LNCAP (cell line): Measurements from ENCODE around the gene RHBDF2.

Experiments
- TF ChIP-seq, protein P1 (sequence below): fragments of 450-650 bp; IDR thresholded peaks from 2 replicates; pipeline ENCODE4 v1.5.1; 2017; ENCODE audit warnings: mild to moderate bottlenecking

Gene RHBDF2

DNA sequence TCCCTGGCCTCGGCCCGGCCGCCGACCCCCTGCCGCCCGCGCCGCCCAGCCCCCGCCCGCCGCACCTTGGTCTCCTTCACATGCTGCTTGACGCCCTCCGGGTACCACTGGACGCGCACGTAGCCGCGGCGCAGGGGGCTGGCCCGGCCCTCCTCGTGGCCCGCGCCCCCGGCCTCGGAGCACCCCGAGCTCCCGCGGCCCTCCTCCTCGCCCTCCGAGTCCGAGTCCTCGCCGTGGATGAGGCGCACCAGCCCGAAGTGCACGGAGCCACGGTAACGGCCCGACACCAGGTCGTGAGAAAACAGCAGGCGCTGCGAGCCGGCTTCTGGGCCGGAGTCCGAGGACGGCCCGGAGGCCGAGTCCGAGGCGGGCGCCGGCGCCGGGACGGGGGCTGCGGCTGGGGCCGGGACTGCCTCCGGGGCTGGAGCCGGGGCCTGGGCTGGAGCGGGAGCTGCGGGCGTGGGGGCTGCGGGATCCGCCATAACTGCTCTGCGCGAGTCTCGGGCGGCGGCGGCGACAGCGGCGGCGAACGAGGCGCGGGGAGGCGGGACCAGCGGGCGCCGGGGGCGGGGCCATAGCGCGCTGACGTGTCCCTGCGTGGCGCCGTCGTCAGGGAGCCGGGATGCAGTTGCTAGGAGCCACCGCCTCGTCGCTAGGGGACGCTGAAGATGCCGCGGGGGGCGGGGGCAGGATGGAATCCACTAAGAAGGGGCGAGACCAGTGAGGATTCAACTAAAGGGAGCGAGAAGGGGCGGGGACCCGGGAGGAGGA lies 48.4 kb downstream of the RHBDF2 start, which contains the start of gene UBE2O:
UBE2O (minus strand) TSS at position 493 of the 771 bp plus-strand sequence; CDS start at position 482, 11 bp downstream.
- TF ChIP-seq, protein P1, sequence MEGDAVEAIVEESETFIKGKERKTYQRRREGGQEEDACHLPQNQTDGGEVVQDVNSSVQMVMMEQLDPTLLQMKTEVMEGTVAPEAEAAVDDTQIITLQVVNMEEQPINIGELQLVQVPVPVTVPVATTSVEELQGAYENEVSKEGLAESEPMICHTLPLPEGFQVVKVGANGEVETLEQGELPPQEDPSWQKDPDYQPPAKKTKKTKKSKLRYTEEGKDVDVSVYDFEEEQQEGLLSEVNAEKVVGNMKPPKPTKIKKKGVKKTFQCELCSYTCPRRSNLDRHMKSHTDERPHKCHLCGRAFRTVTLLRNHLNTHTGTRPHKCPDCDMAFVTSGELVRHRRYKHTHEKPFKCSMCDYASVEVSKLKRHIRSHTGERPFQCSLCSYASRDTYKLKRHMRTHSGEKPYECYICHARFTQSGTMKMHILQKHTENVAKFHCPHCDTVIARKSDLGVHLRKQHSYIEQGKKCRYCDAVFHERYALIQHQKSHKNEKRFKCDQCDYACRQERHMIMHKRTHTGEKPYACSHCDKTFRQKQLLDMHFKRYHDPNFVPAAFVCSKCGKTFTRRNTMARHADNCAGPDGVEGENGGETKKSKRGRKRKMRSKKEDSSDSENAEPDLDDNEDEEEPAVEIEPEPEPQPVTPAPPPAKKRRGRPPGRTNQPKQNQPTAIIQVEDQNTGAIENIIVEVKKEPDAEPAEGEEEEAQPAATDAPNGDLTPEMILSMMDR, result peak; percentile 58

DNA sequence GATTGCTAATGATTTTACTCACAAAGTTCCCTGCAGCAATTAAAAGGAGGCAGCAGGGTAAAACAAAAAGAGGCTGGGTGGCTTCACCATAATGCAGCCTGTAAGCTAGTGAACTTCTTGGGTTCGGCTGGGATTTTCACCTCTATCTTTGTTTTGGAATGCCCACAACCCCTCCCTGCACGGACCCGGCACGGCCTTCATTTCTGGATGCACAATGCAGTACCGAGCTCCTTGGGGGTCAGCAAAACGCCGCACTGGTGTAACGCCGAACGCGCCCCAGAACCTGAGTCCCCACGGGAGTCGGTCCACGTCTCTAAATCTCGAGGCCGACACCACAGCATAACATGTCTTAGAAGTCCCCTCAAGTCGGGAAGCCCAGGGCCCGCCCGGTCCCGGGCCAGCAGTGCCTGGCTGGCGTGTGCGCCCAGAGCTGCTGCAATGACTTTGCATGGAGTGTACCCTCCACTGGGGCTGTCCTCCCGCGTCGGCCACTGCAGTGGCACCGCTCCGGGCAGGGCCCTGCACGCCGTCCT lies 49.0 kb downstream of the RHBDF2 start:
- TF ChIP-seq, protein P1, result no peak

DNA sequence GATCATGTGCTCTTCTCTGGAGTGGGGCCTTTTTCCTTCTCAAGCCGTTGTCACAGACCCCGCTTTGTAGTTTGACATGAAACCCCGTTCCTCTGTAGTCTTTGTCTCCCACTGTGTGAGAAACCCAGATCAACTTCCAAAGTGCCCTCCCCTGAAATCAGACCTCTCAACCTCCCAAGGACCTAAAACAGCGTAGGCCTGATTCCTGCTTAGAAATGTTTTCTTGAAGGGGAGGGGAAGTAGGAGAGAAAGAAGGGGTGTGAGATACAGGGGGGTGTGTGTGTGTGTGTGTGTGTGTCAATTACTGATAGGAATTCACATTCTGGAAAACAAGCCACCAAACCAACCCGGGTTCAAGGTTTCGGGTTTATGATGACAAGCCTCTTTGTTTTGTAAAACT lies 49.7 kb downstream of the RHBDF2 start:
- TF ChIP-seq, protein P1, result no peak

DNA sequence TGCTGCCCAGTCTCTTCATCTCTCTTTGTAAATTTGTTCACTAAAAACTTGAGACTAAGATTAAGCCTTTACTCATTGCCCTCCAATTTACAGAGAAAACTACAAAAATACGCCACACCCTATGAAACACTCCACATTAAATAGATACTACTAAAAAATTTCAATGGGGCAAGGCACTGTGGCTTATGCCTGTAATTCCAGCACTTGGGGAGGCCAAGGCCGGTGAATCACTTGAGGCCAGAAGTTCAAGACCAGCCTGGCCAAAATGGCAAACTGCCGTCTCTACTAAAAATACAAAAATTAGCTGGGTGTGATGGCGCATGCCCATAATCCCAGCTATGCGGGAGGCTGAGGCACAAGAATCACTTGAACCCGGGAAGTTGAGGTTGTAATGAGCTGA lies 52.1 kb downstream of the RHBDF2 start:
- TF ChIP-seq, protein P1, result no peak

DNA sequence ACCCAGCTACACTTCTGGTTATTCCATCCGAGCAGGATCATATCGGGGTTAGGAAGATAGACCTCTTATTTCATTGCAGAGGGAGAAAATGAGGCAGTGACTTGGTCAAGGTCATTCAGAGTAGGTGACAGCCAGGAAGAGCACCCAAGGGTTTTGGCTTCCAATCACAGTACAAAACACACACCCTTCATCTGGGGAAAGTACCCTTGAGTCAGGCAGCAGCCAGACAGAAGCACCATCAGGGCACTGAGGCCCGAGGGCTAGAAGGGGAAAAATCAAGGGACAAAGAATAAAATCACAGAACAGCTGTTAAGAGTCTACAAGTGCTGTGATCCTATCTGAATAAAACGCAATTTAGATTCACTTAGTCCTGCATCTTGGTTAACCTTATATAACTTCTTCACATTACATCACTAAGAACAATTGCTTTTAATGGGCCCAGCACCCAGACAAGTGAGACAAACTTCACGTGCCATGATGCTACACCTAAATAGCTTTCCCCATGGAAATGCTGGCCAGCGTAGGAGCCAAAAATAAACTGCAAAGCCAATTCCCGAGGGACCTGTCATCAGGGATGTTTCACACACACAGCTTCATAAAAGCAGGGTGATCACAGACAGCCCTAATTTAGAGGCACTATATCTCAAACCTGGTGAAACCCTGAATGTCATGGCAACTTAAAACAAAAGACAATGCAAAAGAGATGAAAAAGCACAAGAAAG lies 53.1 kb downstream of the RHBDF2 start:
- TF ChIP-seq, protein P1, result no peak

DNA sequence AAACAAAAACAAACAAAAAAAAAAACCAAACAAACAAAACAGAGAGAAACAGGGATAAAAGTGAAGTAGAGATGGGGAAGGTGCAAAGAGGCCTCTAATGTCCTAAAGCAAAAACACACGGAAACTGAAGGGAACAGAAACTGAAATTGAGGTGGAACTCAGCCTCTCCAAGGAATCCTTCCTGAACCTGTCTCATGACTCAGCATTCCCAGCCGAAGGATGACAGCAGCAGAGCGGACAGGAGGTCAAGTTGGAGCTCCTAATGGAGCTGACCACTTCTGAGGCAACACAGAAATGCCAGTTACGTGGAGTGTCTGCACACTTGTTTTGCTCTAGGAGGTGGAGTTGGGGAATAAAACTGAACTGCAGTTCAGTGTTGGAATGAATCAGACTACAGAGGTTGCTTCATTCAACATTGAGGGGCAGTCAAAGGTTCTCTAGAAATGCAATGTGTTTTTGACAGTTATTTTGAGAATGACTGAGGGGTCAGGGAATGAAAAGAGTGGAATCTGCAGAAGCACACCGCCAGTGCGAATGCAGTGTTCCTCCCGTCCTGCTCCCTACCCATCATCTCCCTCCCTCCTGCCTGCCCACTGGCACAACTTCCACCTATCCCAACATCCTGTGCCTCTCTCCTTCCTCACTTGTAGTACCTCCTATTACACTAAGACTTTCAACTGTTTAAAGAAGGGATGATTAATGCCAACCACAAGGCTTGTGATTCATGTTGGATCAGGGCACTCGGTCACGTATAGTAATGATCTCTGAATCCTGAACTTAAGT lies 54.6 kb downstream of the RHBDF2 start:
- TF ChIP-seq, protein P1, result no peak
